Measurements from ENCODE around the gene PKNOX2.

PKNOX2 gene

GRCh38 chr11:125154378-125155099 is 10.0 kb upstream of the PKNOX2 start:
- no peak for DNase-seq (ENCODE audit: low read depth)
- no peak overlapping the region for H3K4me3 ChIP-seq (replicated peaks; ENCODE audit: low read depth, low read length)
- no peak for TF ChIP-seq CTCF (IDR thresholded peaks at IDR 0.05; ENCODE audit: low read length, missing control alignments)

DNA sequence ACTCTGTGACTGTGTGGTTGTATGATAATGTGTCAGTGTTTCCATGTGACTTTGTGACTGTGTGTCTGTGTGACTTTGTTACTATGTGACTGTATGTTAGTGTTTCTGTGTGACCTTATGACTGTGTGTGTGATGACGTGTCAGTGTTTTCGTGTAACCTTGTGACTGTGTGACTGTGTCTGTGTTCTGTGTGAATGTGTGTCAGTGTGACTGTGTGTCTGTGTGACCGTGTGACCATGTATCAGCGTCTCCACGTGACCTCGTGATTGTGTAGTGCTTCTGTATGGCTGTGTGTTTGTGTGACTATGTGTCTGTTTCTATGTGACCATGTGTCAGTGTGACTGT is 9.5 kb upstream of the PKNOX2 start:
- H3K4me3 ChIP-seq (replicated peaks; ENCODE audit: low read depth, low read length), result no peak overlapping the region
- TF ChIP-seq CTCF (IDR thresholded peaks at IDR 0.05; ENCODE audit: low read length, missing control alignments), result no peak
- no peak for DNase-seq (ENCODE audit: low read depth)

- no peak for TF ChIP-seq CTCF (IDR thresholded peaks at IDR 0.05; ENCODE audit: low read length, missing control alignments)
- no peak for DNase-seq (ENCODE audit: low read depth)
Measured at GRCh38 chr11:125155767-125156166, 8.8 kb upstream of the PKNOX2 start.

DNA sequence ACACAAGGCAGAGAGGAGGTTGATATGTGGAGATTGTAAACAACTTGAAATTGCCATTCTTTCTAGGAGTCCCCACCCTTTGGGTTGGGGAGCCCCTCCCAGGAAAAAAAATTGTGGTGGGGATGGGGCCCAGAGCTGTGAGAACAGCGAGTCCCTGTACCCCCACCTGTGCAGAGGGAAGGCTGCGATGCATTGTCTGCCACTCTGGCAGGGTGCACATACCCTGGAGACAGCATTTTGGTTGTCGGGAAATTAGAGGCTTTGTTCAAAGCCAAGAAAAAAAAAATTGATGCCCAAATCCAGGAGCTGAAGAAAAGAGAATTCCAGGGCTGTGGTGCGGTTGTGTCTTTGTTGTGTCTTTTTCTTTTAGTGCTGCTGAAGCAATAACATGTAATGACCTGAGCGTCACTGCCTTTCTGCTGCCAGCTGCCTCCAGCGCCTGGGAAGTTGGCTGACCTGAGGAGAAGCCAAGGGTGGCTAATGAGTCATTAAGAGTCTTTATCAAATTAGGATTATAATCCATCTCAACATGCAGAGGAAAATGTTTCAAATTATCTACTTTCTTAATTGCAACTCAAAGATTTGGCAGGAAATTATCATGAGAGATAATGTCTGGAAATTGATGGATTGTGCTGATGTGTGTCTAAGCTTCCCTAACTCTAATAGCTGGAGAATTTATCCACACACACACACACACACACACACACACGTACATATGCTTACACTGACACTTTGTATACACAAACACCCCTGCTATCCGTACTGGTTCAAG is 8.0 kb upstream of the PKNOX2 start:
- H3K4me3 ChIP-seq (replicated peaks; ENCODE audit: low read depth, low read length), result no peak overlapping the region
- no peak for TF ChIP-seq CTCF (IDR thresholded peaks at IDR 0.05; ENCODE audit: low read length, missing control alignments)
- DNase-seq (ENCODE audit: low read depth), result no peak

More at GRCh38 chr11:125155767-125156166, 8.8 kb upstream of the PKNOX2 start:
- H3K4me3 ChIP-seq (replicated peaks; ENCODE audit: low read depth, low read length), result no peak overlapping the region

DNA sequence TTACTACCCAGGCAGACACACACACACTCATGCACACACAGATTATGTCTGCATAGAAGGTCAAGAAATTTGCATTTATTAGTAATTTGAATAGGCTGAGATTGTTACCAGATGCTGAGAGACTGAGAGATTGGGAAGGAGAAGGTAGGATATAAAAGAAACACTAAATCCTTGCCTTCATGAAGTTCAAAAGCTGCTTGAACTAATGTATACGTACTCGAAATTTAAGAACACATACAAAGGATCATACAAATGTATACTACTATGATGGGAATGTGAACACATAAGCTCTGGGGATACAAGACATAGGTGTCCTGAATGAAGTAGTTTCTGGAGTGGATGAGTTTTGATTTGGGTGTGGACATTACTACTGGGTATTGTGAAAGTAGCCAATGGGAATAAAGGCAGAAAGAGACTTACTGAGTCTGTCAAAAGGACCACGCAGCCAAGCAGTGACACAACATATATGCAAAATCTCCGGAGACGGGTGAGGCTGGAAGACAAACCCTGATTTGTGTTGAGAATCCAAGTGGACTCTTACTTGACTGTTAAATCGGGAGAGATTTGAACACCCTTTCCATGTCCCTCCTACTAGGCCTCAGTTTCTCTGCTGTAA is 7.3 kb upstream of the PKNOX2 start:
- no peak for TF ChIP-seq CTCF (IDR thresholded peaks at IDR 0.05; ENCODE audit: low read length, missing control alignments)
- DNase-seq (ENCODE audit: low read depth), result no peak
- H3K4me3 ChIP-seq (replicated peaks; ENCODE audit: low read depth, low read length), result no peak overlapping the region

DNA sequence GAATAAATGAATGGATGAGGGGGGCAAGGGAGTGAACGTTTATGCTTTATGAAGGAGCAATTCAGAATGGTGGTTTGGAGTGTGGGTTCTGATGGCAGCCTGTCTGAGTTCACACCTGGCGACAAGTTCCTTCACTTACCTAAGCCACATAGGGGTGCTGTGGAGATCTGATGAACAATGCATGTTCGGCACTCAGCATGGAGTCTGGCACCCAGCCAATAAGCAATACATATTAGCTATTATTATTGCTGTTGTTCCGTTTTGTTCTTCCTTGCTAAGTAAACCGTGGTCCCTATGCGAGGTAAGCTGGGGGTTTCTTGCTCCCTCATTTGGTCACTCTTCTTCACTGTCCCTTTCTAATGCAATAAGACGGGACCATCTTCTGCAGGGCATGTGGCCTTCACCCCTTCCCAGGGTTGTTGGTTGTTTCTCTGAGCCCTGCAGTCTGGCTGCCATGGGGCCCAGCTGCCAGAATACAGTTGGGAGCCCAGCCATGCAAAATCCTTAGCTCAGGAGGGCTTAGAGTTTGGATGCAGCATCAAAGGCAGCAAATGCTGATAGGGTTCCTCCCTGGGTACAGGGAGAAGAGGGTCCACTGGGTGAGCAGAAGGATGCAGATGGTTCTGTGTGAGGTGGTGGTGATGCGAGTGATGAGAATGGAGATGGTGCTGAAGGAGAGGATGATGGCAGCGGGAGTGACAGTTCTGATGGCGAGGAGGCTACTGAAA is 6.4 kb upstream of the PKNOX2 start:
- no peak for DNase-seq (ENCODE audit: low read depth)
- H3K4me3 ChIP-seq (replicated peaks; ENCODE audit: low read depth, low read length), result no peak overlapping the region
- no peak for TF ChIP-seq CTCF (IDR thresholded peaks at IDR 0.05; ENCODE audit: low read length, missing control alignments)

Measured in fibroblast of pulmonary artery (primary cell).